ENCODE results near the gene ABHD14A.

DNA sequence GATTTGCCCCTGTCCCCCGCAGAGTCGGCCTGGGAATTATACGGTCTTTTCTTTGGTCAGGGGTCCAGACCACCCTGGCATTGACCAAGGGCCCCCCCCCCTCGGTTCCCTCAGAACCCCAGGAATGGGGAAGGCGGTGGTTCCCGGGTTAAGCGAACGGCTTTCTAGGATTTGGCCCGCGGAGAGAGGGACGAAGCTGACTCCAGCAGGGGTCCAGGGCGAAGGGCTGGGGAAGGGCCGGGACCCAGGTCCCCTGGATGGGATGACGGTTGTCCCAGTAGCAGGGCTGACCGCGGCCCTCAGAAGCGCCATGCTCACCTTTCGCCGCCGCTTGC lies 33.4 kb upstream of the ABHD14A start:
- no peak for TF ChIP-seq EZH2 (IDR thresholded peaks at IDR 0.05; ENCODE audit: low read length)
- TF ChIP-seq, protein P1, sequence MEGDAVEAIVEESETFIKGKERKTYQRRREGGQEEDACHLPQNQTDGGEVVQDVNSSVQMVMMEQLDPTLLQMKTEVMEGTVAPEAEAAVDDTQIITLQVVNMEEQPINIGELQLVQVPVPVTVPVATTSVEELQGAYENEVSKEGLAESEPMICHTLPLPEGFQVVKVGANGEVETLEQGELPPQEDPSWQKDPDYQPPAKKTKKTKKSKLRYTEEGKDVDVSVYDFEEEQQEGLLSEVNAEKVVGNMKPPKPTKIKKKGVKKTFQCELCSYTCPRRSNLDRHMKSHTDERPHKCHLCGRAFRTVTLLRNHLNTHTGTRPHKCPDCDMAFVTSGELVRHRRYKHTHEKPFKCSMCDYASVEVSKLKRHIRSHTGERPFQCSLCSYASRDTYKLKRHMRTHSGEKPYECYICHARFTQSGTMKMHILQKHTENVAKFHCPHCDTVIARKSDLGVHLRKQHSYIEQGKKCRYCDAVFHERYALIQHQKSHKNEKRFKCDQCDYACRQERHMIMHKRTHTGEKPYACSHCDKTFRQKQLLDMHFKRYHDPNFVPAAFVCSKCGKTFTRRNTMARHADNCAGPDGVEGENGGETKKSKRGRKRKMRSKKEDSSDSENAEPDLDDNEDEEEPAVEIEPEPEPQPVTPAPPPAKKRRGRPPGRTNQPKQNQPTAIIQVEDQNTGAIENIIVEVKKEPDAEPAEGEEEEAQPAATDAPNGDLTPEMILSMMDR (optimal IDR thresholded peaks at IDR 0.05 in 1 of 3, IDR thresholded peaks at IDR 0.05 in 1 of 3, conservative IDR thresholded peaks at IDR 0.05 in 1 of 3; ENCODE audit: extremely low read depth in 1 of 3, insufficient read depth in 2 of 3, low read length in 3 of 3), result no peak

Measured in keratinocyte (primary cell).